Pancreas (tissue), 10 donors: ENCODE data around the gene RRP12. TPM values are rescaled to one million over a fixed set of nuclear protein-coding genes. Genes with fewer than 3 reads are reported as not detected.

Source experiments
- ATAC-seq, 4 donors: fragments of 200-7000 bp; cut with Tn5 transposase; one replicate each; pipeline versions ENCODE4 v1.8.0 to v1.9.1; 2020; ENCODE audit warnings: mild to moderate bottlenecking in 4 of 4, moderate library complexity in 4 of 4
- DNase-seq, 6 donors: peaks; one replicate each; pipeline ENCODE4 v3.0.0-alpha.2; 2020
- FAIRE-seq: peaks from 2 replicates; lab custom pipeline; 2012; peaks lifted over from hg19 to GRCh38; lab: Jason Lieb, UNC
- H3K27ac ChIP-seq, 4 donors: fragments of 200-600 bp; sonication (generic); 1 replicate in 3 of 4; 2 replicates in 1 of 4; pipeline versions ENCODE4 v1.5.0 to v1.8.0; 2020
- H3K27me3 ChIP-seq, 4 donors: fragments of 200-600 bp; one replicate each; pipeline ENCODE4 v1.8.0; 2021
- H3K36me3 ChIP-seq, 3 donors: fragments of 200-600 bp; sonication (generic) in 1 of 3; one replicate each; pipeline versions ENCODE4 v1.5.0 to v1.8.0; 2020 to 2021
- H3K4me1 ChIP-seq, 3 donors: fragments of 200-600 bp; one replicate each; pipeline ENCODE4 v1.8.0; 2021
- H3K4me3 ChIP-seq, 4 donors: fragments of 200-600 bp; sonication (generic) in 2 of 4; one replicate each; pipeline versions ENCODE4 v1.5.0 to v1.8.0; 2020 to 2021
- H3K9me3 ChIP-seq, 4 donors: fragments of 200-600 bp; one replicate each; pipeline ENCODE4 v1.8.0; 2021
- WGBS, 2 donors: extraction: QIAGEN DNeasy Blood & Tissue Kit; methylation state at CpG; one replicate each; pipeline ENCODE4 v1.1.7; 2013; 5-methylcytosine and 5-hydroxymethylcytosine counted together
- intact Hi-C, 3 donors: fragments of 100-400 bp; cut with DNase I; formaldehyde crosslinking; loops; one replicate each; pipeline versions ENCODE4 v1.11.1 to v1.14.2; 2022
- polyA plus RNA-seq, 2 donors: library from polyadenylated mRNA; stranded (reverse); fragments of 200-250 nt; gene quantifications; one replicate each; pipeline ENCODE4 v1.2.3, GENCODE V29; 2013
- total RNA-seq, 6 donors: library from RNA; stranded (reverse); fragmentation: NEBNext Ultra II Directional in 4 of 6; extraction: Animal tissue kit (Norgen Biotek cat#: 25700) in 4 of 6; gene quantifications; one replicate each; pipeline versions ENCODE4 v1.2.1 to v1.2.4, GENCODE V29; 2021 to 2023
- TF ChIP-seq, protein P1 (sequence below), 4 donors: fragments of 200-600 bp; sonication (generic) in 3 of 4; IDR thresholded peaks; one replicate each; pipeline versions ENCODE4 v1.5.0 to v1.8.0; 2021; ENCODE audit warnings: antibody characterized with exemption in 4 of 4
- donor health status: healthy with polysubstance abuse.
- donor health status: DM: no; HTN: no; CAD: no; lungs with moderate emphysema.
- donor health status: DM: no; HTN: no; CAD: no.
- donor health status: control.
- donor health status: control.
- donor health status: Bipolar disorder and iron deficiency.
- donor health status: DM: yes; HTN: yes; CAD: no.
- donor health status: DM: no; HTN: no; CAD: no.
- donor health status: DM: no; HTN: no; CAD: no.
- donor health status: DM: yes; HTN: yes; CAD: no.

RRP12 gene
- total and polyA plus RNA-seq, 8 donors = 22.3 to 44.9 (median 28.1) TPM

- FAIRE-seq (no peak), ATAC-seq (peak; percentile 66 to 70 (median 67)), DNase-seq (peak in 3 of 6 donors; percentile 41 to 51 (median 42))
- Histone ChIP-seq H3K36me3 (no peaks in the 10 kb centered on the region), H3K4me3 (no peak overlapping the region), H3K9me3 (no peaks in the 10 kb centered on the region), H3K4me1 (peaks cover 31 to 44% (median 35%) of the 10 kb centered on the region in 3 donors), H3K27me3 (no peaks in the 10 kb centered on the region), H3K27ac (peak overlapping the region in 2 of 4 donors; percentile 66 to 68)
- TF ChIP-seq, protein P1, sequence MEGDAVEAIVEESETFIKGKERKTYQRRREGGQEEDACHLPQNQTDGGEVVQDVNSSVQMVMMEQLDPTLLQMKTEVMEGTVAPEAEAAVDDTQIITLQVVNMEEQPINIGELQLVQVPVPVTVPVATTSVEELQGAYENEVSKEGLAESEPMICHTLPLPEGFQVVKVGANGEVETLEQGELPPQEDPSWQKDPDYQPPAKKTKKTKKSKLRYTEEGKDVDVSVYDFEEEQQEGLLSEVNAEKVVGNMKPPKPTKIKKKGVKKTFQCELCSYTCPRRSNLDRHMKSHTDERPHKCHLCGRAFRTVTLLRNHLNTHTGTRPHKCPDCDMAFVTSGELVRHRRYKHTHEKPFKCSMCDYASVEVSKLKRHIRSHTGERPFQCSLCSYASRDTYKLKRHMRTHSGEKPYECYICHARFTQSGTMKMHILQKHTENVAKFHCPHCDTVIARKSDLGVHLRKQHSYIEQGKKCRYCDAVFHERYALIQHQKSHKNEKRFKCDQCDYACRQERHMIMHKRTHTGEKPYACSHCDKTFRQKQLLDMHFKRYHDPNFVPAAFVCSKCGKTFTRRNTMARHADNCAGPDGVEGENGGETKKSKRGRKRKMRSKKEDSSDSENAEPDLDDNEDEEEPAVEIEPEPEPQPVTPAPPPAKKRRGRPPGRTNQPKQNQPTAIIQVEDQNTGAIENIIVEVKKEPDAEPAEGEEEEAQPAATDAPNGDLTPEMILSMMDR (IDR thresholded peaks at IDR 0.05) = no peak
- intact Hi-C loops = no loop called here
- 25 to 26% methylated on average over 3 of the region's 3 CpGs for WGBS, 2 donors
Measured at GRCh38 chr10:97328646-97329453, 72.3 kb downstream of the RRP12 start.

GRCh38 chr10:97327348-97328294 is 73.5 kb downstream of the RRP12 start:
- DNase-seq = peak in 3 of 6 donors; percentile 31 to 41 (median 33)
- ATAC-seq = peak; percentile 71 to 84 (median 81)
- WGBS, 2 donors = 19 to 23% methylated on average over 7 of the region's 7 CpGs
- Histone ChIP-seq H3K27me3 (no peaks in the 10 kb centered on the region), H3K4me3 (no peak overlapping the region), H3K9me3 (no peaks in the 10 kb centered on the region), H3K27ac (peak overlapping the region in 2 of 4 donors; percentile 66 to 68), H3K4me1 (peaks cover 31 to 44% (median 35%) of the 10 kb centered on the region in 3 donors), H3K36me3 (no peaks in the 10 kb centered on the region)
- TF ChIP-seq, protein P1 (IDR thresholded peaks at IDR 0.05) = no peak
- intact Hi-C loops = no loop called here
- FAIRE-seq = no peak

DNA sequence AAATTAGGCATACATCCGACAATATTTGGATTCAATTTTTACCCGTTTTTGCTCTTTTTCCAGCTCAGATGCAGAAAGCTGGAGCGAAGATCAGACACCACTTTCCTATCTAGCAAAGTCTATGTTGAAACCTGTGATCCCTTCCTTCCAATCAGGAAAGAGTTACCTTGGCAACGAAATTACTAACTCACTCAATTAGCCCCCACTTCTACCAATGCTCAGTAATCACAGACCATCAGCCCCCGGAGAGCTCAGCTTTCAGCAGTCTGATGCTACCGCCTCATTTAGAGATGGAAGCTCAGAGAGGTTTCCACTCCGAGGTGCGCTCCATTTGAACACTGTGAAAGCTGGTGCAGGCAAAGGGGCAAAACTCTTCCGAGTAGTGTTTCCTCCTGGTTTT is 75.4 kb downstream of the RRP12 start:
- Histone ChIP-seq H3K4me3 (no peak overlapping the region), H3K27ac (no peak overlapping the region), H3K27me3 (no peaks in the 10 kb centered on the region), H3K36me3 (no peaks in the 10 kb centered on the region), H3K4me1 (peaks cover 28 to 44% (median 29%) of the 10 kb centered on the region in 3 donors), H3K9me3 (no peaks in the 10 kb centered on the region)
- ATAC-seq = no peak
- no peak for DNase-seq
- intact Hi-C loops = no loop called here
- TF ChIP-seq, protein P1 (IDR thresholded peaks at IDR 0.05) = no peak
- FAIRE-seq = no peak
- 87 to 93% methylated on average over 9 of the region's 9 CpGs for WGBS, 2 donors

DNA sequence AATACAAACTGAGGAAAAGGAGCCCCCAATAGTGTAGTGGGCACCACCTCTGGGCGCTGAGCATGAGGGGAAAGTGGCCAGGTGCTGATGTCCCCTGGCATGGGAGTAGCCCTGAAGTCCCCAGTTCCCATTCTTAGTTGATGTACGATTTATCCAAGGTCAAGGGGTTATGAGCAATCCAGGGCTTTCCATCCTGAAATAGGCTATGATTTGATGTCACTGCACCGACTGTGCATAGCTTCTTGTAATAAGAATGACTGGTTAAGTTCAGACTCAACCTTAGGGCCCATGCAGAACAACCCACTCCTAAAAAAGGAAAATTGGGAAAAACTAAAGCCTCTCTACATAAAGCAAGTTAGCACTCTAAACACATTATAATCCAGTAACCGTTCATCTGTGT is 77.6 kb downstream of the RRP12 start:
- Histone ChIP-seq H3K27me3 (no peaks in the 10 kb centered on the region), H3K36me3 (no peaks in the 10 kb centered on the region), H3K4me1 (peaks cover 12 to 27% (median 17%) of the 10 kb centered on the region in 3 donors), H3K4me3 (no peak overlapping the region), H3K9me3 (no peaks in the 10 kb centered on the region), H3K27ac (no peak overlapping the region)
- ATAC-seq (no peak), DNase-seq (no peak), FAIRE-seq (no peak)
- TF ChIP-seq, protein P1 (IDR thresholded peaks at IDR 0.05) = no peak
- WGBS, 2 donors = 58 to 65% methylated on average over 4 of the region's 4 CpGs
- intact Hi-C loops = no loop called here
